COLO829 (cell line): ENCODE measurements around the gene ADCY2.

Experiments
- DNase-seq: peaks from one replicate; pipeline ENCODE4 v3.0.0; 2012; ENCODE audit warnings: low spot score

ADCY2 gene

DNA sequence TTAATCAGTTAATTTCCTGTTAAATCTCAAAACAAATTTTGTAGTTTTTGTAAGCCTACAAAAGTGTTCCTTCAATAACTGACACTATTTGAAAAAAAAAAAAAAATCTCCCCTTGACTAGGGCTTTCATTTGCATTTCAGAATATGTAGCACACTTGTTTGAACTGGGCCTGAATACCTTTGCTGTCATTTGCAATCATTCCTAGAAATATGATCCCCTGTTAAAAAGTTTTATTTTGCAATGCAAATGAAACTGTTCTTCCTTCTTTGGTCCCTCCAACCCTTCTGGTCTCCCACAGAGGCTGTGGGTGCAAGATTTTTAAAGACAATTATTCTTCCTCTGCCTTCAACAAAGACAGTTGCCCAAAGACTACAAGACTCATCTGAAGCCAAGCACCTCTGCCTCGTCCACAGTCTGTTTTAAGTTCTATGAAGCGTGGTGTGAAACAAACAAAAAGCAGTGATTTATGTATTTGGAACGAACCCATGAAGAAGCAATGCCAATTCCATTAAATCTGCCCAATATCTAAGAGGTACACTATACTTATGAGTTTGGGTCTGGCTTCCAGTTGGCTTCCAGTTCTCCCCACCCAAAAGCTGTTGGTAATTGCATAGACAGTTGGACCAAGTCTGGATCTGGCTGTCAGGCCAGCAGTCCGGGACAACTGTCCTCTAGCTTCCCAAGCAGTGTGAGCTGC, 388.9 kb downstream of the ADCY2 start:
- DNase-seq, result no peak

DNA sequence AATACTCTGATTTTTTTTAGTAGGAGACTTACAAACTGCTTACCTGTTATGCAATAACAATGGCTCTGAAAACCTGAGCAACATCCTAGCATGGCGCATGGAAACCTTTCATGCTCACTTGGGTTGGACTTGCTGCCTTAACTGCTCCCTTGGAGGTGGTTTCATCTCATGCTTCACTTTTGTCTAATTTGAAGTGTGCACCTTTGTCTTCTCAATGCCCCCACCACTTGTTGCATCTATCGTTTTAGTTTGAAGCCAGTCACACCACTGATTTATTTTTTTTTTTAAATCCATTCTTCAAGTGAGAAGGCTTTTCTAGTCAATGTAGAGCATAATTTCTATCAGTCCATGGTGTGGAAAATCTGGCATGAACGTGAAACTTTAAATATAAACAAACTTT, 391.8 kb downstream of the ADCY2 start:
- no peak for DNase-seq

DNA sequence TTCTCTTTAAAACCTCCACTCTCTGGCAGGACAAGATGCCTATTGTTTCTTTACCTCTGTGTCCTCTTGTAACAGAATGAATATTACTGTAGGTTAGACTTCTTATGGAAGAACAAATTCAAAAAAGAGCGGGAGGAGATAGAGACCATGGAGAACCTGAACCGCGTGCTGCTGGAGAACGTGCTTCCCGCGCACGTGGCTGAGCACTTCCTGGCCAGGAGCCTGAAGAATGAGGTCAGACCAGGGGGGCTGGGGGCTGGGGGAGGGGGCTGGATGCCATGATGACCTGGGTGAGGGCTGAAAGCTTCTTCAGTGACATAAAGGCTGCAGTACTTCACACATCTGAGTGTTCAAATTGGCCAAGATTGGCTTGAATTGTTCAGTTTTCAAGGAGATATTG, 393.6 kb downstream of the ADCY2 start:
- DNase-seq, result no peak

- DNase-seq, result no peak
These were observed 398.0 kb downstream of the ADCY2 start for GRCh38 chr5:7793895-7794294.

DNA sequence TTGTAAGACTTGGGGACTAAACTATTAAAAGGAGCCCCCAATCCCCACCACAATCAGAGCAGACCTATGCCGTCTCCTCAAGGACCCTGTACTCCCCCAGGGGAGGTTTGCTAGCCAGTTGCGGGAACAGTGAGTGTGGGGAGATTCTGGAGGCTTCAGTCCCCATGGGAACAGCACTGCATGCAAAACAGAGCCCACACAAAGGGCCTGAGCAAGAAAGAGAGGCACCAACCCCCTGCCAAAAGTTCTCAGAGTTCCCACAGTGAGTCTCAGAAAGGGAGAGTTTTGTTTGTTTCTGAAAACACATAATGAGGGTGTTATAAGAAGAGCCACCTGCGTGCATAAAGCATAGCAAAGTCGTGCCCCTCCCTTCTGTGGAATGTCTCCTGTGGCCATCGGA, 398.4 kb downstream of the ADCY2 start:
- no peak for DNase-seq

GRCh38 chr5:7794823-7795222, 398.9 kb downstream of the ADCY2 start:
- DNase-seq, result no peak

- no peak for DNase-seq
These were observed 399.4 kb downstream of the ADCY2 start for GRCh38 chr5:7795306-7795705.

GRCh38 chr5:7801891-7802614, 406.1 kb downstream of the ADCY2 start:
- DNase-seq, result no peak

DNA sequence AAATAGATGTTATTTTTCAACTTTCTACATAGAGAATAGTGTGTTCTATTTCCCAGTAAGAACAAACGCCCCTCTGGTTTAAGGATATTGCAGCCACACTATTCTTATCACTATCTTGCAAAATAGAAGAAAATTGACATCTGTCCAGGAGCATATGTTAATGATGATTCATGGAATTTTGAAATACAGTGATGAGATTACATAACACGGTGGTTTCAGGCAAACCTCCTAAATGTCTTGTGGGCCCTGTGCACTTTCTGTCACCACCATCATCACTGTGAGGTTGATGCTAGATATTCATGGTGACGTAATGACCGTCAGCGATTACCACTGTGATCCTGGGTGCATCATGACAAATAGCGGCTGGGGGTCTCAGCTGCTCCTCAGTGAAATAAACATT, 406.9 kb downstream of the ADCY2 start:
- DNase-seq, result no peak

- no peak for DNase-seq
These were observed 408.0 kb downstream of the ADCY2 start for GRCh38 chr5:7803937-7804336.

GRCh38 chr5:7805379-7805778, 409.4 kb downstream of the ADCY2 start:
- peak; percentile 4 for DNase-seq

GRCh38 chr5:7808998-7809397, 413.1 kb downstream of the ADCY2 start:
- DNase-seq, result no peak

GRCh38 chr5:7811715-7812114, 415.8 kb downstream of the ADCY2 start:
- DNase-seq, result no peak

DNA sequence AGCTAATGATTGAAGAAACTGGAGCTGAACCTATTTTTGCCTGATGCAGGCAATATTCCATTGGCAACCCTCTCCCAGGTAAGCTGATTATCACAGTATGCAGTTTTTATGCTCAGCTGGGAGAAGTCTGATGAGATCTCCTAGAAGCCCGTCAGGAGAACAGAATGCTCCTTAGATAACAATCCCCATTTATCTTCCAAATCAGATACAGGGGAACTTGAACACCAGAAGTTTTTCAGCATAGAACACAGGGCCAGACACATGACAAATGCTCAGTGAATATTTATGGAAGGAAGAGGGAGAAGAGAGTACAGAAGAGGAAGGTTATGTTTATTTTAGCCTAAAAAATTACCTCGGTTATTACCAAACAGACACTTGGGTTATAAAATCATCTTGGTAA, 417.1 kb downstream of the ADCY2 start:
- no peak for DNase-seq

DNA sequence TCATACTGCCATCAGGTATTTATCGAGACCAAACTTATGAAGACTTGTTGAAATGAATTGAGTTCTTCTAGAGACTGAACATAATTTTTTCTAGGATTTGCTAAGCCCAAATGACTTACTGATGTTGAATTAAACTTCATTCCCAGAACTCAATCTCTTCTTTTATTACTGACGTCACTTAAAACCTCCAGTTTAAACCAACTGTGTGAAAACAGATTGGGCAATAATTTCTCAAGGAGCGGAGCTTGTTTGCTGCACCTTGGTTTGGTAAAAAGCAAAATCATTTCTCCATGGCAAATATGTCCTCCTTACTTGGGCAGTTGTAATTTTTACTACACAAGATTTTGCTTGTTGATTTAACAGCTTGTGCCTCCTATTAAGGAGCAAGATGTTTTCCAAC, 417.6 kb downstream of the ADCY2 start:
- no peak for DNase-seq

- DNase-seq, result no peak
These were observed 418.9 kb downstream of the ADCY2 start for GRCh38 chr5:7814816-7815215.

GRCh38 chr5:7815892-7816534, 420.1 kb downstream of the ADCY2 start:
- DNase-seq, result peak; percentile 66

GRCh38 chr5:7816535-7816901, 420.6 kb downstream of the ADCY2 start:
- DNase-seq, result no peak

GRCh38 chr5:7822449-7822848, 426.5 kb downstream of the ADCY2 start:
- DNase-seq, result no peak

GRCh38 chr5:7823594-7823993, 427.7 kb downstream of the ADCY2 start:
- no peak for DNase-seq

- DNase-seq, result no peak
These were observed 429.1 kb downstream of the ADCY2 start for GRCh38 chr5:7824995-7825394.

DNA sequence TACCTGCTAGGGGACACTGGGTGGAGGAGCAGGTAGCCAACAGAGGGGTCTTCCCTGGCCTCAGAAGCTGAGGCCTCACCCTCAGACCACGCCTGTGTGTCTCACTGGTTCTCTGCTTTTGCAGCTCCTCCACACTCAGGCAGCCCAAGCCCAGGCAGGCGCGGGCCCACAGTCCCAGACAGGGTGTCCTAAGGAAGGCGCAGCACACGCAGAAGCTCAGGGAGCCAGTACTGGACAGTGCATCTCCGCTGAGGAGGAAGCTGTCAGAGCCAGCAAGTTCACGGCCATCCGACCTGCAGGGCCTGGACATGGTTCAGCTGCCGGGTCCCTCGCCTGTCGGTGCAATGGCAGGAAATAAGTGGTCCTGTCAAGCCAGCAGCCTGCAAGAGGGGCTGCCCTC, 429.7 kb downstream of the ADCY2 start:
- DNase-seq, result no peak

DNA sequence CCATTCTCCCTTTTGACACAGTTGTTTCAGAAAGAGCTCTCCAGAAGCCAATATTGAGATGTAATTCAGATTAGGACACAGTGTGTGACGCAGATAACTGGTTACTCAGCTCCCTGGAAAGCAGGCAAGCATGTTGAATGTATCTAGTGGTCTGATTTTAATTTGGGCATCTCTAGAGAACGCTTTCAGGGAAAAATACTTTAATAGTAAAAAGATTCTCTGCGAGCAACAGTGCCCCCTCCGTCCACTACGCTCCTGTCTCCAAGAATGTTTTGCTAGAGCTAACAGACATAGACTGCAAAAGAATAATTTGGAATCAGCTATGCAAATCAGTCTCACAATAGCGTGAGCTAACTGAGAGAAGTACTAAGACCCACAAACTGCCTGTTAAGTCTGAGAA, 431.7 kb downstream of the ADCY2 start:
- DNase-seq, result no peak

DNA sequence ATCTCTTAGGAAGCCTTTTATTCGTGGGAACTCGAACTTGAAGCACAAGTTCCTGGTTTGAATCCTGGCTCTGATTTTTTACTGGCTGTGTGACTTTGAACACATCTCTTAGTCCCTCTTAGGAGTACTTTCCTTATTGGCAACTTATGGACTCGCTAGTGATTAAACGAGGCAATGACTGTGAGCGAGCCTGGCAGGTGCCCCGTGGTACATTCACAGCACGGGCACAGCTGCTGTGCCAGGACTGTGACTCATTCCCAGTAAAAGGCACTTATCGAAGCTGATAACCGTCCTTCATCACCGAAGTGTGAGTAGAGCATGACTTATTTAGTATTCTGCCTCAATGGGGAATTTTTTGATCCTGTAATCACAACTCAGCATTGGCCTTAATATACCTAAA, 432.3 kb downstream of the ADCY2 start:
- no peak for DNase-seq
